Tibial nerve (tissue), 4 donors: ENCODE results near the gene COMT.

ENCODE experiments used
- EP300 ChIP-seq, 2 donors: sonication (generic); formaldehyde crosslinking; IDR thresholded peaks; one replicate each; pipeline ENCODE4 v1.6.1; 2017; ENCODE audit warnings: antibody characterized with exemption in 2 of 2, mild to moderate bottlenecking in 1 of 2
- POLR2A ChIP-seq, 2 donors: fragments of 450-650 bp; IDR thresholded peaks; one replicate each; pipeline ENCODE4 v1.6.1; 2017; ENCODE audit warnings: antibody characterized with exemption in 2 of 2, mild to moderate bottlenecking in 2 of 2, moderate library complexity in 2 of 2
- TF ChIP-seq, protein P1 (sequence below), 5 experiments: fragments of 200-600 bp in 3 of 5; fragments of 450-650 bp in 2 of 5; sonication (generic) in 3 of 5; IDR thresholded peaks; one replicate each; pipeline ENCODE4 v1.5.1; 2016 to 2019; ENCODE audit warnings: antibody characterized with exemption in 5 of 5, mild to moderate bottlenecking in 3 of 5, moderate library complexity in 2 of 5

DNA sequence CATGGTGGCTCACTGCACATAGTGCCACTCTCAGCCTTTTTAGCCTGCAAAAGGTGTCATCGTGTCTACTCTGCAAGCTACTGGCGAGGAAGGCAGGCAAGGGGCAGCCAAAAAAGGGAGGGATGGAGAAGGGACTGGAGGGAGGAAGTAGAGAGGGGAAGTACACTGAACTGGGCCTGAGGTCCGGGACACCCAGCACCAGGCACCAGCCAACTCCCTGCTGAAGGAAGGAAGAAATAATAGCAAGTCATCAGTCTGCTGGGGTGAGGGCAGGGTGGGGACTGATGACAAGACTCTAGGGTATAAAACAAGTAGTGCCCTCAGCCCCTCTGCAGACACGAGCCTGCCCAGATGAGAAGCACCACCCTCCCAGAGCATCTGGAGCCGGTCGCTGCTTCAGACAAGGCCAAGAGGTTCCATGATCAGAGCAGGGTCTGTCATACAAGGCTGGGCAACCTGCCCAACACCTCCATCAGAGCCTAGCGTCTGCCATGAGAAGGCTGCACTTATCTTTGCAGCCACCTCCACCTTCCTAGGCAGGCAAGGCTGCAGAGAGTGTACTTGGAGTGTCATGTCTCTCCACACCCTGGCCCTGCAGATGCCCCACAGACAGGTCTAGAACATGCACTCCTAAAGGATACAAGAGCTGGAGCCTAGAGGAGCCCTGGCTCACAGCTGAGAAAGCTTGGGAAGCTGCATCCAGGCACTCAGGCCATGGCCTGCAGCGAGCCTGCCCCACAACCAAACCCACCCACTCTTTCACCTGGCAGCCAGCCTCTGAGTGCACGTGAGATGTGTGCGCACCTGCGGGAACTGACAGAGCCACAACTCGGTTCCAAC is 9.0 kb upstream of the COMT start:
- TF ChIP-seq, protein P1, sequence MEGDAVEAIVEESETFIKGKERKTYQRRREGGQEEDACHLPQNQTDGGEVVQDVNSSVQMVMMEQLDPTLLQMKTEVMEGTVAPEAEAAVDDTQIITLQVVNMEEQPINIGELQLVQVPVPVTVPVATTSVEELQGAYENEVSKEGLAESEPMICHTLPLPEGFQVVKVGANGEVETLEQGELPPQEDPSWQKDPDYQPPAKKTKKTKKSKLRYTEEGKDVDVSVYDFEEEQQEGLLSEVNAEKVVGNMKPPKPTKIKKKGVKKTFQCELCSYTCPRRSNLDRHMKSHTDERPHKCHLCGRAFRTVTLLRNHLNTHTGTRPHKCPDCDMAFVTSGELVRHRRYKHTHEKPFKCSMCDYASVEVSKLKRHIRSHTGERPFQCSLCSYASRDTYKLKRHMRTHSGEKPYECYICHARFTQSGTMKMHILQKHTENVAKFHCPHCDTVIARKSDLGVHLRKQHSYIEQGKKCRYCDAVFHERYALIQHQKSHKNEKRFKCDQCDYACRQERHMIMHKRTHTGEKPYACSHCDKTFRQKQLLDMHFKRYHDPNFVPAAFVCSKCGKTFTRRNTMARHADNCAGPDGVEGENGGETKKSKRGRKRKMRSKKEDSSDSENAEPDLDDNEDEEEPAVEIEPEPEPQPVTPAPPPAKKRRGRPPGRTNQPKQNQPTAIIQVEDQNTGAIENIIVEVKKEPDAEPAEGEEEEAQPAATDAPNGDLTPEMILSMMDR (IDR thresholded peaks at IDR 0.05), result no peak
- TF ChIP-seq POLR2A (IDR thresholded peaks at IDR 0.05) (no peak), EP300 (IDR thresholded peaks at IDR 0.05) (no peak)
